NOMO-1 treated with dmso at 0.1 percent for 144 hours (cell line): ENCODE measurements around the gene NBPF9.
"Not testable (repeated sequence)": the region's sequence is repeated elsewhere in the genome, so short reads cannot be mapped to it uniquely, and the experiment has no call there.

ENCODE experiments used
- DNase-seq: peaks from one replicate; lab custom pipeline; 2025; ENCODE audit not compliant: unreplicated experiment; lab: John Stamatoyannopoulos, UW

Gene NBPF9

GRCh38 chr1:149016626-149017025, 86.7 kb downstream of the NBPF9 start:
- DNase-seq, result not testable (repeated sequence)

- DNase-seq, result not testable (repeated sequence)
These were observed 87.8 kb downstream of the NBPF9 start for GRCh38 chr1:149015522-149015921.

DNA sequence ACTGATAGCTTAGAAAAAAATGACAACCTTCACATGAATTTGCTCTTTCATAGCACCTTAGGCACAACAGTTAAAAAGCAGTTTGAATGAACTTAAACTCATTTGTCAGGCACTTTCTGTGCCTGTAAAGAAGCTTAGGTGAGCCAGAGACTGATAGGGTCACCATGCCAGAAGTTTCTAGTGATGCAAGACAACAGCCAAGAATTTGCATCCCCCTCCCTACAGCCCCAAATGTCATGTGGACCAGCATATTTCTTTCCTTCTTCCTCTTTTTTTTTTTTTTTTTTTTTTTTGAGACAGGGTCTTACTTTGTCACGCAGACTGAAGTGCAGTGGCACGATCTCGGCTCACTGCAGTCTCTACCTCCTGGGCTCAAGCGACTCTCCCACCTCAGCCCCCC, 89.8 kb downstream of the NBPF9 start:
- not testable (repeated sequence) for DNase-seq

GRCh38 chr1:149012599-149012998, 90.8 kb downstream of the NBPF9 start:
- not testable (repeated sequence) for DNase-seq

- DNase-seq, result not testable (repeated sequence)
These were observed 93.6 kb downstream of the NBPF9 start for GRCh38 chr1:149009761-149010160.

- not testable (repeated sequence) for DNase-seq
These were observed 94.6 kb downstream of the NBPF9 start for GRCh38 chr1:149008769-149009168.

GRCh38 chr1:149008326-149008725, 95.0 kb downstream of the NBPF9 start:
- not testable (repeated sequence) for DNase-seq
